H7 (cell line): ENCODE data around the gene HRAS. TPM values are rescaled to one million over a fixed set of nuclear protein-coding genes. Genes with fewer than 3 reads are reported as not detected.

Source experiments
- DNase-seq: peaks from one replicate; pipeline ENCODE4 v3.0.0; 2012
- H3K27me3 ChIP-seq: 2 replicates; pipeline ENCODE4 v1.6.0; 2011; ENCODE audit warnings: mild to moderate bottlenecking, low read length; ENCODE audit not compliant: control insufficient read depth, insufficient read depth
- H3K36me3 ChIP-seq: replicated peaks from 2 replicates; pipeline ENCODE4 v1.5.1; 2011; ENCODE audit warnings: low read length; ENCODE audit not compliant: control insufficient read depth, insufficient read depth
- H3K4me3 ChIP-seq: 2 replicates; pipeline ENCODE4 v1.5.1; 2011; ENCODE audit warnings: low read depth, mild to moderate bottlenecking, control low read depth, low read length, moderate library complexity; ENCODE audit not compliant: insufficient read depth
- total RNA-seq: library from RNA; depleted of rRNA; stranded (reverse); fragments of >200 nt; shearing (Covaris generic); gene quantifications from 2 replicates; pipeline ENCODE4 v1.2.3, GENCODE V29; 2014

Gene HRAS
- total RNA-seq, 1 experiment from 2014 or later, result 57.9 TPM

DNA sequence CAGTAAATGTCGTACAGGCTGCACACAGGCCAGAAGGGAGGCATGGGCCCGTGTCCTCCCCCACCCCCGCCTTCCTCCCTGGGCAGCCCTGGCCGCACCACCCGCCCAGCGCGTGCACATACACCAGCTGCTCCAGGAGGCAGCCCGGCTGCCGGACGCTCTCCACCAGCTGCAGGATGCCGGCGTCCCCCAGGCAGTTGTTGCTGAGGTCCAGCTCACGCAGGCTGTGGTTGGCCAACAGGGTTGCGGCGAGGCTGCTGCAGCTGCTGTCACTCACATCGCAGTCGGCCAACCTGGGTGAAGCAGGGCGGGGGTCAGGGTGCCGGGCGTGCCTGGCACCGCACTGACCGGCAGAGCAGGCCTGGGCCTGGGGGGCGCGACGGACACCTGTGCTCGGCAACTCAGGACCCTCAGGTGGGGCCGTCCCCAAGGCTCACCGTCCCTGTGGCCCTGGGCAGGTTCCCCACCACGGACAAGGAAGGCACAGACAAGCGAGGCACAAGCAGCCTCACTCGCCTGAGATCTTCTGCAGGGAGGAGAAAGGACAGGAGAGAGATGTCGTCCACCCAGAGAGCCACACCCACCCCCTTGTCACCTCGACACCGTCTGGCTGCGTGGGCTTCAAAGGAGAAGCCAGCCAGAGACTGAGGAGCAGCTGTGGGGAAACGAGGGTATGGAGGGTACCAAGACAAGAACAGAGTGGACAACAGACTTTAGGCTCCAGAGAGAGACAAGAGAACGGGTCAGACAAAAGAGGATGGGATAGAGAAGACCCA, 40.4 kb downstream of the HRAS start:
- no peak overlapping the region for H3K4me3 ChIP-seq
- no peaks in the 10 kb centered on the region for H3K27me3 ChIP-seq
- peak; percentile 60 for DNase-seq
- peaks cover 20% of the 10 kb centered on the region for H3K36me3 ChIP-seq

DNA sequence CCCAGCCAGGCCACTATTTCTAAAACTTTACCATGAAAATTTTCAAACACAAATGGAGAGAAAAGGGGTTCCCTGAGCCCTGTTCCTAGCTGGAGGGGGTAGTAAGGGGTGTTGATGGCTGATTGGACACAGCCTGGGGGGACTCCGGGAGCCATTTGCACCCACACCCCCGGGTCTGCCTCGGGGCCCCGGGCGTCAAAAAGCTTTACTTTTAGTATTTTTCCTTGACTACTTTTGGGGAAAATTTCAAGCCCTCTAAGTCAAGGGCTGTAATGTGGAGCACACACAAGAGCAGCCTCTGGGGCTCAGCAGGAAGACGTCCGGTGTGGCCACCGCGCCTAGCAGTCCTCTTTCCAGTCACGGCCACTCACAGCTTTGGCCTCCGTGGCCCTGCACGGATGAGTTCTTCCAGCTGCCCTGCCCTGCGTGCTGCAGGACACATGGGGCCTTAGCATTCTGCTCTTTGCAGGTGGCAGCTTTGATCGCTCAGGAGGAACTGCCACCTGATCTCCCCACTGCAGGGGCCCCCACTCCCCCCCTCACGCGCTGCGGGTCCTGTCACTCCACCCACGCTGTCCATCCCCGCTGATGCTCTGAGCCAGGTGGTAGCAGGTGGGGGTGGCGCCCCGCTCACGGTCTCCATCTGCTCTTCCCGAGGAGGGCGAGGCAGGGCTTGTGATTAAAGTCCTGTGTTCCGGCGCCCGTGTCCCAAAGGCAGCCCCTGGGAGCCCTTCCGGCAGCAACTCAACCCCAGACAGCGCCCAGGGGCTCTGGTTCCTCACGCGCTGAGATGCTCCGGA, 42.7 kb downstream of the HRAS start:
- Histone ChIP-seq H3K27me3 (no peaks in the 10 kb centered on the region), H3K36me3 (peaks cover 10% of the 10 kb centered on the region), H3K4me3 (no peak overlapping the region)
- DNase-seq, result peak; percentile 69

- H3K36me3 ChIP-seq, result peaks cover 2% of the 10 kb centered on the region
- no peaks in the 10 kb centered on the region for H3K27me3 ChIP-seq
- H3K4me3 ChIP-seq, result no peak overlapping the region
- peak; percentile 51 for DNase-seq
Measured at GRCh38 chr11:491358-491757, 44.0 kb downstream of the HRAS start.

DNA sequence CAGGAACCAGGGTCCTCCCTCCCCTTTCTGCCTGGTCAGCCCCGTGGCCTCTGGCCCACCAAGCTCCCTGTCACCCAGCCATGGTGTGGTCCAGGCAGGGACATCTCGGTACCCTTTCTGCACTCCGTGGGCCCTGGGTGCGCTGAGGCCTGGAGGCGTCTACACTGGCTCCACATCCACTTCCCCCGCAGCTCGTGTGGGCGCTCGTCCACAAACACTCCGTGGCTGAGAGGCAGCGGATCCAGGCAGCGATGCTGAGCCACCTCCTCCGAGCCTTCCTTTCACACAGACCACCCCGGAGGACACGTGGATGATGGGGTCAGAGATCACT, 44.5 kb downstream of the HRAS start:
- Histone ChIP-seq H3K27me3 (no peaks in the 10 kb centered on the region), H3K36me3 (peaks cover 2% of the 10 kb centered on the region), H3K4me3 (no peak overlapping the region)
- peak; percentile 51 for DNase-seq

DNA sequence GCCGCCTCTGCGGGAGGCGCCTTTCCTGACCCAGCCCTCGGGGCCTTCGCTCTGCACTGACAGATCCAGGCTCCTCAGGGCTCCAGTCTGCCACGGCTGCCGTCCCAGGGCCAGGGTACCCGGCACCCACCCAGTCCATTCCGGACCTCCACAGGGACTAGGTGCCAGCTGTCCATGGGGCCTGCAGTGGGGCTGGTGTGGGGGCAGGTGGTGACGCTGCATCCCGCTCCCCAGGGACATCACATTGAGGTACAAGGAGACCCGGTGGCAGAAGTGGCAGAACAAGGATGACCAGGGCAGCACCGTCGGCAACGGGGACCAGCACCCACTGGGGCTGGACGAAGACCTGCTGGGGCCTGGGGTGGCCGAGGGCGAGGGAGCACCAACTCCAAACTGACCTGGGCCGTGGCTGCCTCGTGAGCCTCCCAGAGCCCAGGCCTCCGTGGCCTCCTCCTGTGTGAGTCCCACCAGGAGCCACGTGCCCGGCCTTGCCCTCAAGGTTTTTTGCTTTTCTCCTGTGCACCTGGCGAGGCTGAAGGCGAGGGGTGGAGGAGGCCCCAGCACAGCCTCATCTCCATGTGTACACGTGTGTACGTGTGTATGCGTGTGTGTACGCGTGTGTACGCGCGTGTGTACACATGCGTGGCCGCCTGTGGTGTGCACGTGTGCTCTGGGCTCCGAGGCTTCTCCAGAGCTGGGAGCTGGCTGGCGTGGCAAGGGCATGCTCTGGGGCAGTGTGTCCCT, 45.0 kb downstream of the HRAS start:
- DNase-seq, result peak; percentile 54
- peaks cover 1% of the 10 kb centered on the region for H3K36me3 ChIP-seq

DNA sequence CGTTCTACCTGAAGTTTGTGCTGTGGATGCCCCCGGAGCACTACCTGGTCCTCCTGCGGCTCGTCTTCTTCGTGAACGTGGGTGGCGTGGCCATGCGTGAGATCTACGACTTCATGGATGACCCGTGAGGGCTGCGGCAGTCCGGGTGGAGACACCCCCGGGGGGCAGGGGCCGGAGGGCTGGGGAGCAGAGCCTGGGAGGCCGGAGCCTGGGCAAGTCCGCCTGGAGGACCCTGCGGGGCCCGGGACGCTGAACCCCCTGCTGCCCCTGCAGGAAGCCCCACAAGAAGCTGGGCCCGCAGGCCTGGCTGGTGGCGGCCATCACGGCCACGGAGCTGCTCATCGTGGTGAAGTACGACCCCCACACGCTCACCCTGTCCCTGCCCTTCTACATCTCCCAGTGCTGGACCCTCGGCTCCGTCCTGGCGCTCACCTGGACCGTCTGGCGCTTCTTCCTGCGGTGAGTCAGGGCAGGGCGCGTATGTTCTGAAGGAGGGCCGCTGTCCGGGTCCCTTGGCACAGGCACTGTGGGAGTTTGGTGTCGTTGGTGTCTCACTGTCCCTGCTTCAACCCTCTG, 45.7 kb downstream of the HRAS start:
- peaks cover 1% of the 10 kb centered on the region; the same call in 1 of the 2 replicates for H3K36me3 ChIP-seq
- no peak overlapping the region for H3K4me3 ChIP-seq
- H3K27me3 ChIP-seq, result no peaks in the 10 kb centered on the region
- peak; percentile 62 for DNase-seq

More for the DNA sequence above, 45.0 kb downstream of the HRAS start:
- H3K27me3 ChIP-seq, result no peaks in the 10 kb centered on the region
- H3K4me3 ChIP-seq, result no peak overlapping the region

DNA sequence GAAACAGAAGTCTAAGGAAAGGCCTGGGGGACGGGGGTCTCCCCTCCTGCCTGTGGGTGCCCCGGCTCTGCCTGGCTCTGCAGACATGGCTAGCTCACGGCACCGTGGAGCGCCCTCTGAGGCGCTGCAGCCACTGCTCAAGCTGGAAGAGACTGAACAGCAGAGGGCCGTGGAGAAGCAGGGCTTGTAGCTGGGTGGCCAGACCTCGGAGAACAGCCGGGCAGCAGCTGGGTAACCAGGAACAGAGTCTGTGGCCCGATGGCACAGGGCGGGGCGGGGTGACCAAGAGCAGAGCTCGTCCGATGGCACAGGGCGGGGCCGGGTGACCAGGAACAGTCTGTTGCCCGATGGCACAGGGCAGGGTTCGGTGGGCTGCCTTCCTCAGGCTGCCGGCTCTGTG, 46.4 kb downstream of the HRAS start:
- DNase-seq, result peak; percentile 65
- 0 out of 2 replicates have a peak, but pooled peaks cover 1% of the 10 kb centered on the region for H3K36me3 ChIP-seq
- H3K4me3 ChIP-seq, result no peak overlapping the region
- H3K27me3 ChIP-seq, result no peaks in the 10 kb centered on the region

GRCh38 chr11:488579-488978, 46.8 kb downstream of the HRAS start:
- no peak overlapping the region for H3K4me3 ChIP-seq
- 0 out of 2 replicates have a peak, but pooled peaks cover 1% of the 10 kb centered on the region for H3K36me3 ChIP-seq
- H3K27me3 ChIP-seq, result no peaks in the 10 kb centered on the region
- no peak for DNase-seq

DNA sequence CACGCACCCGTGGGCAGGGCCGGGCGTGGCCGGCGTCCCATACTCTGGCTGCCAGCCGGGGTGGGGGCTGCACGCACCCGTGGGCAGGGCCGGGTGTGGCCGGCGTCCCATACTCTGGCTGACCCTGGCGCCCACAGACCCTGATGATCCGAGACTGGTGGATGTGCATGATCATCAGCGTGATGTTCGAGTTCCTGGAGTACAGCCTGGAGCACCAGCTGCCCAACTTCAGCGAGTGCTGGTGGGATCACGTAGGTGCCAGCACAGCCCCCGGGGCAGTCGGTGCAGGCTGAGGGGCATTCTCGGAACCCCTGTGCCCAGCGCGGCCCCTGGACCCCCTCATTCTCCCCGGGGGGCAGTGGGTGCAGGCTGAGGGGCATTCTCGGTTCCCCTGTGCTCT, 47.3 kb downstream of the HRAS start:
- Histone ChIP-seq H3K27me3 (no peaks in the 10 kb centered on the region), H3K4me3 (no peak overlapping the region), H3K36me3 (0 out of 2 replicates have a peak, but pooled peaks cover 1% of the 10 kb centered on the region)
- DNase-seq, result peak; percentile 63

DNA sequence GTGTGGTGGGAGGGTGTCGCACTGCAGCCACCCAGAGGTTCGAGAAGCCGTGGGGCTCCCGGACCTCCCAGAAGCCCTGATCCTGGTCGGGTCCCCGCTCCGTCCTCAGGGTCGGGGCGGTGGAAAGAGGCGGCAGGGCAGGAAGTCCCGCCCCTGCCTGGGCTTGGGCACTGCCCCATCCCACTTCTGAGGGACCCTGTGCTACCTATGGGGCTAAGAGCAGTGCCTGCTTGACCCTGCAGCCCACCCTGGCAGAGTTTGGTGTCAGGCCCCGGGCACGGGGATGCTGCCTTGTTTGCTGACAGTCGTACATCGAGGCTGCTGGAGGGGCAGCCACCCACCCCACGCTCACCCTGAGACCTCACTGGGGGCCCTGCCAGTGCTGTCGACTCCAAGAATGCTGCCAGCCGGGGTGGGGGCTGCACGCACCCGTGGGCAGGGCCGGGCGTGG, 47.8 kb downstream of the HRAS start:
- 0 out of 2 replicates have a peak, but pooled peaks cover 1% of the 10 kb centered on the region for H3K36me3 ChIP-seq
- no peaks in the 10 kb centered on the region for H3K27me3 ChIP-seq
- DNase-seq, result peak; percentile 64
- no peak overlapping the region for H3K4me3 ChIP-seq

DNA sequence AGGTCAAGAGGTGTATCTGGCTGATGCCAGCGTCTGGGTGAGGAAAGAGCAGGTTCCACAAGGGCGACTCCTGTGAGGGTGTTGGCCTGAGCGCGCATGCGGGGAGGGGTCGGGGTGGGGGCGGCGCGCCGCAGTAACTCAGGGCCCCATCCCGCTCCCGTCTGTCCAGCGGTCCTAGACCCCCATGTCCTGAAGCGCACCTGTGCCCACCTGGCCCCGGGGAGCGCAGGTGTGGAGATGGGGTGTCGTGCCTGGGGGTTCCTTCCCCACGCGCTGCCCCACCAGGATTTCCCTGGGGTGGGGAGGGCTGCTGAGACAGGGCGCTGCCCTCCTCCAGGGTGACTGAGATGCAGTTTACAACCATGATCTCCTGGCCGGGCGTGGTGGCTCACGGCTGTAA, 49.2 kb downstream of the HRAS start:
- H3K4me3 ChIP-seq, result no peak overlapping the region
- no peaks in the 10 kb centered on the region for H3K27me3 ChIP-seq
- DNase-seq, result no peak
- 0 out of 2 replicates have a peak, but pooled peaks cover under 1% of the 10 kb centered on the region for H3K36me3 ChIP-seq

- DNase-seq, result no peak
- Histone ChIP-seq H3K4me3 (no peak overlapping the region), H3K27me3 (no peaks in the 10 kb centered on the region), H3K36me3 (no peaks in the 10 kb centered on the region)
Measured at GRCh38 chr11:484616-485015, 50.8 kb downstream of the HRAS start.
